ENCODE results near the gene CHAC1.

CHAC1 gene

GRCh38 chr15:40925495-40925862, 27.8 kb upstream of the CHAC1 start:
- DNase-seq, result no peak

- DNase-seq, result no peak
Measured at GRCh38 chr15:40925863-40926658, 27.2 kb upstream of the CHAC1 start.

GRCh38 chr15:40926659-40927494, 26.4 kb upstream of the CHAC1 start:
- no peak for DNase-seq

GRCh38 chr15:40927495-40927872, 25.8 kb upstream of the CHAC1 start:
- no peak for DNase-seq

GRCh38 chr15:40927873-40928806, 25.1 kb upstream of the CHAC1 start:
- no peak for DNase-seq

- DNase-seq, result no peak
Measured at GRCh38 chr15:40928821-40929659, 24.2 kb upstream of the CHAC1 start, which contains the start of gene DLL4. DLL4 (plus strand) TSS chr15:40929340; CDS start chr15:40929669, 329 bp downstream.

- no peak for DNase-seq
Measured at GRCh38 chr15:40929660-40930429, 23.4 kb upstream of the CHAC1 start.

GRCh38 chr15:40930430-40931299, 22.6 kb upstream of the CHAC1 start:
- no peak for DNase-seq

- no peak for DNase-seq
Measured at GRCh38 chr15:40931300-40932142, 21.8 kb upstream of the CHAC1 start.

GRCh38 chr15:40932156-40932555, 21.1 kb upstream of the CHAC1 start:
- peak; percentile 38 for DNase-seq

- no peak for DNase-seq
Measured at GRCh38 chr15:40932649-40933516, 20.4 kb upstream of the CHAC1 start.

GRCh38 chr15:40933517-40933902, 19.8 kb upstream of the CHAC1 start:
- DNase-seq, result no peak

- no peak for DNase-seq
Measured at GRCh38 chr15:40934457-40934856, 18.8 kb upstream of the CHAC1 start.

- no peak for DNase-seq
Measured at GRCh38 chr15:40936234-40936708, 17.0 kb upstream of the CHAC1 start.

- no peak for DNase-seq
Measured at GRCh38 chr15:40936709-40937666, 16.3 kb upstream of the CHAC1 start.

GRCh38 chr15:40937762-40938535, 15.3 kb upstream of the CHAC1 start:
- no peak for DNase-seq
